GM19328 (cell line): ENCODE data around the gene DIP2C.
"Not testable (repeated sequence)": the region's sequence is repeated elsewhere in the genome, so short reads cannot be mapped to it uniquely, and the experiment has no call there.

Source experiments
- ATAC-seq: cut with Tn5 transposase; IDR thresholded peaks from one replicate; pipeline ENCODE4 v1.9.1; 2021; ENCODE audit warnings: mild to moderate bottlenecking, moderate library complexity; ENCODE audit not compliant: unreplicated experiment

Gene DIP2C

GRCh38 chr10:615583-616152, 73.8 kb downstream of the DIP2C start:
- no peak for ATAC-seq

GRCh38 chr10:614790-615582, 74.5 kb downstream of the DIP2C start:
- no peak for ATAC-seq

- no peak for ATAC-seq
These were observed 75.2 kb downstream of the DIP2C start for GRCh38 chr10:614139-614711.

GRCh38 chr10:613271-614138, 76.0 kb downstream of the DIP2C start:
- ATAC-seq, result no peak

- ATAC-seq, result no peak
These were observed 76.8 kb downstream of the DIP2C start for GRCh38 chr10:612696-613095.

GRCh38 chr10:610642-611305, 78.7 kb downstream of the DIP2C start:
- ATAC-seq, result not testable (repeated sequence)

- ATAC-seq, result no peak
These were observed 79.5 kb downstream of the DIP2C start for GRCh38 chr10:609868-610545.

GRCh38 chr10:609262-609658, 80.2 kb downstream of the DIP2C start:
- no peak for ATAC-seq

- ATAC-seq, result no peak
These were observed 80.9 kb downstream of the DIP2C start for GRCh38 chr10:608331-609261.

GRCh38 chr10:607545-608185, 81.8 kb downstream of the DIP2C start:
- no peak for ATAC-seq

GRCh38 chr10:606762-607544, 82.5 kb downstream of the DIP2C start:
- no peak for ATAC-seq

GRCh38 chr10:605632-606325, 83.7 kb downstream of the DIP2C start:
- no peak for ATAC-seq

GRCh38 chr10:604716-605631, 84.5 kb downstream of the DIP2C start:
- ATAC-seq, result no peak

- no peak for ATAC-seq
These were observed 85.7 kb downstream of the DIP2C start for GRCh38 chr10:603745-604144.

GRCh38 chr10:602391-603005, 87.0 kb downstream of the DIP2C start:
- no peak for ATAC-seq

GRCh38 chr10:601660-601963, 87.9 kb downstream of the DIP2C start:
- ATAC-seq, result no peak
